CD1c-positive myeloid dendritic cell (primary cell): ENCODE data around the gene MYLK.

Source experiments
- DNase-seq: peaks from one replicate; pipeline ENCODE4 v3.0.0-alpha.2; 2016; ENCODE audit errors: extremely low spot score

Gene MYLK

GRCh38 chr3:123877965-123878364, 6.2 kb downstream of the MYLK start:
- DNase-seq: no peak

- DNase-seq: no peak
Observed at GRCh38 chr3:123877466-123877865, 6.7 kb downstream of the MYLK start.

- no peak for DNase-seq
Observed at GRCh38 chr3:123876858-123877257, 7.3 kb downstream of the MYLK start.

GRCh38 chr3:123872621-123873020, 11.5 kb downstream of the MYLK start:
- DNase-seq: no peak

- DNase-seq: no peak
Observed at GRCh38 chr3:123871946-123872345, 12.2 kb downstream of the MYLK start.

- DNase-seq: no peak
Observed at GRCh38 chr3:123870033-123870432, 14.1 kb downstream of the MYLK start.

GRCh38 chr3:123869165-123869564, 15.0 kb downstream of the MYLK start:
- no peak for DNase-seq

GRCh38 chr3:123864706-123865105, 19.4 kb downstream of the MYLK start:
- no peak for DNase-seq

GRCh38 chr3:123862152-123862551, 22.0 kb downstream of the MYLK start:
- DNase-seq: no peak

- no peak for DNase-seq
Observed at GRCh38 chr3:123861081-123861836, 22.9 kb downstream of the MYLK start.

GRCh38 chr3:123859177-123859576, 25.0 kb downstream of the MYLK start:
- no peak for DNase-seq

GRCh38 chr3:123854905-123855304, 29.2 kb downstream of the MYLK start:
- no peak for DNase-seq

- no peak for DNase-seq
Observed at GRCh38 chr3:123853686-123854372, 30.3 kb downstream of the MYLK start.

GRCh38 chr3:123847209-123847608, 36.9 kb downstream of the MYLK start:
- no peak for DNase-seq

- DNase-seq: no peak
Observed at GRCh38 chr3:123843668-123844067, 40.5 kb downstream of the MYLK start.

GRCh38 chr3:123842711-123843110, 41.4 kb downstream of the MYLK start:
- DNase-seq: no peak

GRCh38 chr3:123841476-123842238, 42.5 kb downstream of the MYLK start:
- DNase-seq: no peak

GRCh38 chr3:123840961-123841360, 43.2 kb downstream of the MYLK start:
- no peak for DNase-seq

GRCh38 chr3:123837858-123838257, 46.3 kb downstream of the MYLK start:
- no peak for DNase-seq

GRCh38 chr3:123834631-123835030, 49.5 kb downstream of the MYLK start:
- DNase-seq: no peak

GRCh38 chr3:123833398-123833785, 50.7 kb downstream of the MYLK start:
- DNase-seq: no peak

- DNase-seq: no peak
Observed at GRCh38 chr3:123832692-123833397, 51.3 kb downstream of the MYLK start.
